Stomach (tissue), 4 donors: ENCODE results near the gene PSMD14.

Experiments used
- CTCF ChIP-seq, 7 experiments: fragments of 450-650 bp in 4 of 7; fragments of 200-600 bp in 3 of 7; sonication (generic) in 3 of 7; IDR thresholded peaks; one replicate each; pipeline ENCODE4 v1.5.1; 2016 to 2019; ENCODE audit warnings: antibody characterized with exemption in 7 of 7, control low read depth in 2 of 7, mild to moderate bottlenecking in 1 of 7
- EP300 ChIP-seq: sonication (generic); formaldehyde crosslinking; IDR thresholded peaks from one replicate; pipeline ENCODE4 v1.6.1; 2017; ENCODE audit warnings: antibody characterized with exemption
- POLR2A ChIP-seq, 4 donors: fragments of 450-650 bp; IDR thresholded peaks; one replicate each; pipeline ENCODE4 v1.6.1; 2016; ENCODE audit warnings: antibody characterized with exemption in 4 of 4, control low read depth in 2 of 4, mild to moderate bottlenecking in 1 of 4, moderate library complexity in 1 of 4

DNA sequence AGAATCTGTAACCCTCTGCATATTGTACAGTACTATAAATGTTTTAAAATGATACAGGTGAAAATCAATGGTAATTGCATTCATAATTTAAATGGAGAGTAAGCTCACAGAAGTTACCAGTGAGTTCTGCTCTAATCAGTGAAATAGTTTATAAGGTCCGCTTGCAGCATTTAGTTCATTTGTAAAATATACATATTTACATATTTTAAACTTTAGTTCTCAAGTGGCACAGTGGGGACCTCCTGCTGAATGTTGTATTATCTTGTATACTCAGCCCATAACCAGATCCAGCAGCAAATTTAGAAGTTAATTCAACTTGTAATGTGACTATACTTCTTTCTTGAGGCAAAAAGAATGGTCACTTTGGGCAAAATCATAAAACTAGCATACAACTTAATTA, 66.2 kb downstream of the PSMD14 start:
- TF ChIP-seq EP300, result no peak
- no peak for TF ChIP-seq CTCF (IDR thresholded peaks at IDR 0.05)
- no peak for TF ChIP-seq POLR2A (IDR thresholded peaks at IDR 0.05)
